HuH-7 (cell line): ENCODE data around the gene SELP.

Source experiments
- DNase-seq: peaks from one replicate; pipeline ENCODE4 v3.0.0; 2011; ENCODE audit warnings: low spot score

The SELP gene

DNA sequence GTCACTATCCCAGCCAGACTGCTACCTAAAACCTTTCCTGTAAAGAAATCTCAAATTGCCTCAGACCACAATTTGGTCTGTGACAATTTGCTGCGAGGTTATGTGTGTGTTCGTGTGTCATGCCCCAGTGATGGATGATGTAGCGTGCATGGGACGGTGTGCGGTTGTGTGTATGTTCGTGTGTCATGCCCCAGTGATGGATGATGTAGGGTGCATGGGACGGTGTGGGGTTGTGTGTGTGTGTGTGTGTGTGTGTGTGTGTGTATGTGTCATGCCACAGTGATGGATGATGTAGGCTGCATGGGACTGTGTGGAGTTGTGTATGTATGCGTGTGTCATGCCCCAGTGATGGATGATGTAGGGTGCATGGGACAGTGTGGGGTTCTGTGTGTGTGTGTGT is 9.4 kb downstream of the SELP start:
- no peak for DNase-seq

- DNase-seq = no peak
Observed at GRCh38 chr1:169618367-169618766, 11.6 kb downstream of the SELP start.

- DNase-seq = no peak
Observed at GRCh38 chr1:169615803-169616202, 14.1 kb downstream of the SELP start.

DNA sequence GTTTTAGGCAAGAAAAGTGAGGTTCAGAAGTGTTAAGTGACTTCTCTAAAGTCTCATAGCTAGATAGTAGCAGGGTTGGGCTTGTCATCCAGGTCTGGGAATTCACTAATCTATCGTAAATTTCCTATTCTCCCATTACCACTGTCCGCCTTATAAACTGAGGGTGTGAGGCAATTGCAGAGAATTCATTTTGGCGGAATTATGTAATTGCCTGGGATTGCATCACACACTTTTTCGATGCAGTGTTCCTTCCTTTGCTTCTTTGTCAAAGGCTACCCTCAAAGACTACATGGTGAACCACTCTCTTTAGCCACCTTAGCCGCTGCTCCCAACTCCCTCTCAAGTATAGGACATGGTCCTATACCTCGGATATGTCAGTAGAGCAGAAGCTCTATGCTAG is 19.1 kb downstream of the SELP start:
- DNase-seq = no peak

DNA sequence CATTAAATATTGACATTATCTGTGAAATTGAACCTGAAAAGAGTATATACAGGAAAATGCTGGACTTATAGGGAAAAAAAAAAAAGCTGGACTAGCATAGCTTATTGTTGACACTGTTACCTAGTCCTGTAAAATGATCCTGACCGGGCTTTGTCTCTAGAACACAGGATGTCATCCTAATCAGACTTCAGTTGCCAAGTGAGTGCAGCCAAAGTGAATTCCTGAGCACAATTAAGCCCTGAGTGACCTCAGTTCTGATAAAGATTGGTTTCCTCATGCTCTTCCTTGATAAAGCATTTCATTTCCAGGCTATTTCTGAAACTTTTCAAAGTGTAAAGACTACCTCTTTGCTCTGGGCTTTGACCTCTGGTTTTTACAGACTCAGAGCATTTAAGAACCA is 19.8 kb downstream of the SELP start:
- DNase-seq = no peak

GRCh38 chr1:169608226-169608625 is 21.7 kb downstream of the SELP start:
- DNase-seq = no peak

DNA sequence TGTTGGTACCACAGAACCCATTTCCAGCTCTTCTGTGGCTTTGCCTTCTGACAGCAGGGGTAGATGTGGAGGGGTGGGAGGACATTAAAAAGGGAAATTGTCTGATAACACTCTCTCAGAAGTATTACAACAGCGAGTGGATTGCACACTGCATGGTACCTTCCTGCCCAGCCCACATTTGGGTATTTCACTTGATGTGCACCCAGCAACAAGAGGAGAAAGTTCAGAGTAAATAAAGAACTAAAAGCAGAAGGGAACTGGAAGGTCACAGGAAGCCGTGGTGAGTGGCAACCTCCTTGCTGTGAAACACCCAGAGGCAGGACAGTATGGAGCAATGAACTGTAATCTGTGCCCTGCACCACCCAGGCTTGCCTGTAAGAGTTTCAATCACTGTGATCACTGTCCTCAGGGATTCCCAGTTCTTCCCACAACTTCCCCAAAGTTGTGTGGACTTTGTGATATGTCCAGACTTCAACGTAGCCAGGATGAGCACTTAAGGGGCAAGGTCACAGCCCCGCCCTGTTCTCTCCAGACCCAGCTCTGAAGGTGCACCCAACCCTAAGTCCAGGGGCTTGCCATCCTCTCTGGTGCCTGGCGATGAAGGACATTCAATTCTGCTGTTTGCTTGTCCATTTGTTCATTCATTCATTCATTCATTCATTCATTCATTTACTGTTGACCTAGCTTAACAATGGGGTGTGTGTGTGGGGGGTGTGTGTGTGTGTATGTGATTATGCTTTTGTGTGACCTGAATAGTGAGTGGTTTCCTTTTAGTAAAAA is 25.0 kb downstream of the SELP start:
- DNase-seq = no peak

DNA sequence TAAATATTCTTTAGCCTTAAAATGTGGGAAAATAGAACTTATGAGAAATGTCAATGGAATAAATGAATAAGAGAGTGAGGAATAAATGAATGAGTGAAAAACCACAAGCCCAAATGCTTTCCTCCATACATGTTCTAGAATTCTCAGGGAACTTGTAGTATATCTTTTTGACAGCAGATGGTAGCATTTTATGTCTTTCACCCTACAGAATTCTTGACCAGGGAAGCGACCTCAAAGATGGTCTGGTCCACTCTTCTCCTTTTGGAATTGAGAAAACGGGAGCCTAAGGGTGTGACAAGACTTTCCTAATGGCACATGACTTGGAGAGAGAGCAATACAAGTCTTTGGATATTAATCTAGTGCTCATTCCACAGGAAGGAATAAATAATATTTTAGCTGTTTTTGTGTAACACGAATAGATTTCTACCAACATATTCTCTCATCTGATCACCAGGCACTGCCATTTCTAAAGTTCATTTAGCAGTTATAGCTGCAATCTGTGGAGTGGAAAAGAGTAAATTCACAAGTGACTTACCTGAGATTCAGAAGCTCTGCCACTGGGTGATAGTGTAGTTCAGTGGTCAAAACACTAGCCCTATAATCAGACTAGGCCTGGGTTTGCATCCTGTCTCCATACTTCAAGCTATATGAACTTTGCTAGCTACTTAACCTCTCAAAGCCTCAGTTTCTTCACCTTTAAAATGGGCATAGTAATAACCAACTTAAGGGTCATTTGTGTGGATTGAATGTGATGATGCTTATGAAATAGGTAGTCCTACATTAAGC is 28.6 kb downstream of the SELP start:
- DNase-seq = peak; percentile 33

GRCh38 chr1:169595764-169596711 is 33.9 kb downstream of the SELP start:
- no peak for DNase-seq

DNA sequence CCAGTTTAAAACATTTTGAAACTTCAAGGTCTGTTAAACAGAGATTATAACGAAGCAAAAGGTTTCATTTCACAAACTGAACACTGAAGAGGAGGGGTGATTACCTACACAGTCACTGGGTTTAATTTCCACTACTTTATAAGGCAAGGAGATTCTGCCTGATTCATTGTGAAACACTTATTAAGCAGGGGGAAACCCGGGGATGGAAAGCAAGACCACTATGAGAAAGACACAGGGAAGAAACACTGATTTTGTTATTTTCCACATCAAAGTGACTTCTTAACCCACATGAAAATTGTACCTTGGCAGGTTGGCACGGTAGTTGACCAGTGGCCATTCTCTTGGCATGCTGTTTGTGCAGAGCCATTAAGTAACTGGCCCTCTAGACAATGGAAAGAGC is 35.5 kb downstream of the SELP start:
- DNase-seq = no peak

DNA sequence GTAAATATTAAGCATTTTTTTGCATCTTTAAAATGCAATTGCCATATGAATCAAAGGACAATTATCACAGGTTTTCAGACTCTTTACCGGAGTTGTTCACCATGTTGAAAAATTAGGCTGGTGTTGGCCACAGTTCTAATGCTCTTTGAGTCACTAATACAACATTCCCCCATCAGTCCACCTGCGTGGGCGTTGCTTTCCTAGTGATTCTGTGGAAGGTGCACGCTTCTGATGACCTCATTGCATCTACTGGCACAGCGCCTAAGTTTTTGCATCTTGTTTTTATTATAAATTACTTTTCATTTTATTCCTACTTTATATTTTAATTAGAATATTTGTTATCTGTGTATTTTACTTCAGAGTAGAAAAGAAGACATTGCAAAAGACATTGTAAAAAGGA is 39.0 kb downstream of the SELP start:
- DNase-seq = no peak

- DNase-seq = no peak
Observed at GRCh38 chr1:169588785-169589485, 41.0 kb downstream of the SELP start.

DNA sequence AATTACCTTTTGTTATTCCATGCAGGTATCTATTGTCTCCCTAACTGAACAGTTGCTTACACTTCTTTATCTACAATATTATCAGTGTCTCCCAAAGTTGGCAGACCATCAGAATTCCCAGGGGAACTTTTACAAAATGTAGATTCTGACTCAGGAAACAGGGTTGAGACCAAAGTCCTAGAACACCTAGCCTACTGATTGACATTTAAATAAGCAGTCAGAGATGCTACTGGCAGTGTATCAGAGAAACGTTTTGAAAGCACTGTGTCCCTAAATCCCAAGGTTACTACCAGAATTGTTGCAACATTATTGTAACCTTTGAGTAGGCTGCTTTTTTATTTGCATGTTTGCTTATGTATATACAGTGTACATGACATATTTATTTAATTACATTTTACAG is 41.8 kb downstream of the SELP start:
- DNase-seq = no peak

DNA sequence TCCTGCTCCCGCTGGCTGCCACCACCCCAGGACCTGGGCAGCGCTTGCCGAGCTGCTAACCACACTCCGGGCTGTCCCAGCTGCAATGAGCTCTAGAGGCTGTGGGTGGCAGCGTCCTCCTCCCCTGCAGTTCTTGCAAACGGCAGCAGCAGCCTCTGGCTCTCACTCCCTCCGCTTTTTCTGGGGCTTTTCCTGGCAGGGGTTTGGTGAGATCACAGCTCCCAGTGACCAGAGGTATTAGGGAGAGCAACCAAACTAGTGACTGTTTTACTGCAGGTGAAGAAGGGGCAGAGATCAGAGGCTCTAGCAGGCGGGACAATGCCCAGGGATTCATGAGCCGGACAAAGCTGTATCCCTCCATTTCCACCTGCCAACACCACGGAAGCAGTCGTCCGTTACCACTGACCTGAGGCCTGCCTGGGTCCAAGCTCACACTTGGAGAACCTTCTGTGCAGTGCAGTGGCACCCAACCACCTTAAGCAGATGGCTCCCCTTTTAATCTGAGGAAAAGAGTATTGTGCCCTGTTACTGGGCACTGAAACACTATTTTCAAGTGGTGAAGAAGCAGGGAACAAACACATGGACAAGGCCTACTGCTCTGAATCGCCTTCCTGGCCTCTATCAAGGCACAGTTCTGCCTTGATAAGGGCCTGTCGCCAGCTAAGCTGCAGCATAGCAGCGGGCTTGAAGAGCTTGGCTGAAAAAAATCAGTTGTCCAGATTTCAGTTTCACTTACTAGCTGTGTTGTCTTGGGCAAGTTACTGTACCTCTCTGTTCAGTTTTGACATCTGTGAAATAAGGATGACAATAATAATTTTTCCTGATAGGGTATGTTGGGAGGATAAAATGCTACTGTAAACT is 43.3 kb downstream of the SELP start, which contains the start of gene F5:
F5 (minus strand) TSS at position 87 of the 861 bp plus-strand sequence. CDS start 95 bp downstream, outside the sequence.
- peak; percentile 80 for DNase-seq

- no peak for DNase-seq
Observed at GRCh38 chr1:169586067-169586394, 43.9 kb downstream of the SELP start.

GRCh38 chr1:169585181-169585580 is 44.7 kb downstream of the SELP start:
- no peak for DNase-seq

DNA sequence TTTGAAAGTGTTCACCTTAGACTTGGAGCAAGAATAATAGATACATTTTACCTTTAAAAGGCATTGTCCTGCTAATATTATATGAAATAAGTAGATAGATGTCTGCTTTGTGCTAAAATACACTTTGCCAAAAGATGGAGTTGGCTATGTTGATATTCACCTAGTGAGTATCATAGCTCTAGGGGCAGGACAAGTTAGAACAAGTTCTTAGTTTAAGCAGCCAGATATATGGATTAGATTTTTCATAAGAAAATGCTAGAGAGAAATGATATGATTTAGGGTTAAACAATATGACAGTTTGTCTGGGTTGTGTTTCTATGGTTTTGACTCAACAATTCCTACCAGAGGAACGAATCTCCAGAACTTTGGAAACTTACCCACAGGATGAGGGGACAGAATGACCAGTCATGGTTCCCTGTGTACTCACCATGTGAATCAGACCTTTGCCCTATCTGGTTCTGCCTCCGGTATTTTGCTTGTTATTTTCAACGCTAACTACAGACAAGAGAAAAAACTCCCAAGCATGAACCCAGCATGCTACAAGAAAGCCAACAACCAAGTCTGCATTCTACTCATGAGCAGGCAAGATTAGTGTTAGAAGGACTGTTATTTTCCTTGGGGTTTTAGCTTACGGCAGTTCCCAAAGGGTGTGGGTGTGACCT is 45.3 kb downstream of the SELP start:
- DNase-seq = no peak

DNA sequence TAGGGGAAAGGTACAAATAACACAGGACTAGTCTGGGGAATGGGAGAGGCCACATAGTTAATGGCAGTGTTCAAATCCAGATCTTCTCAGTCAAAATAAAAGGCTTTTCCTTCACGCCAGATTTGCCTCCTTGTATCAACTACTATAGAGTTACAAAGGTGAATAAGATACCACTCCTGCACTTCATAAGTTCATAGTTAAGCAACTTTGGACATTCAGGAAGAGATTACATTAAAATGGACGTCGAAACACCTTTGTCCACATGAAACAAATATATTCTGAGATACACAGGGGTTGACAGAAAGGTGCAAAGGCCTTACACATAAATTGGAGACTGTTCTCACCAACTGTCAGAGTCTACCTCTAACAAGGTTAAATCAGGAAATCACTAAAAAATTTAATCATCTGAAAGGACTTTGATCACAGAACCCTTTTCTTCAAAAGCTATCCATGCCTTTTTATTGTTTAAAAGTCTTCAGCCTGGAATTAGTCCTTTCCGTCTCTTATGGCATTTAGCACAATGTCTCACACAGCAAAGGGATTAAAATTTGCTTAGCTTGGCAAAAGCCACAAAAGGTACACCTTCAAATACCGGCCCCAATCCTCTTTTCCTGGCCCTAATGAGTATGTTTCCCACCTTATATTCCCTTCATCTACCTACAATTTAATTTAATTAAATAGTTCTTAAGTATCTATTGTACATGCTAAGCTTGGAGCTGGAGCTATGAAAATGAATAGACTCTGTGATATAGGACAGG is 51.8 kb downstream of the SELP start:
- DNase-seq = no peak

- no peak for DNase-seq
Observed at GRCh38 chr1:169576935-169577331, 53.0 kb downstream of the SELP start.
